ENCODE measurements around the gene AP2B1.
"Not testable (repeated sequence)": the region's sequence is repeated elsewhere in the genome, so short reads cannot be mapped to it uniquely, and the experiment has no call there.

AP2B1 gene

DNA sequence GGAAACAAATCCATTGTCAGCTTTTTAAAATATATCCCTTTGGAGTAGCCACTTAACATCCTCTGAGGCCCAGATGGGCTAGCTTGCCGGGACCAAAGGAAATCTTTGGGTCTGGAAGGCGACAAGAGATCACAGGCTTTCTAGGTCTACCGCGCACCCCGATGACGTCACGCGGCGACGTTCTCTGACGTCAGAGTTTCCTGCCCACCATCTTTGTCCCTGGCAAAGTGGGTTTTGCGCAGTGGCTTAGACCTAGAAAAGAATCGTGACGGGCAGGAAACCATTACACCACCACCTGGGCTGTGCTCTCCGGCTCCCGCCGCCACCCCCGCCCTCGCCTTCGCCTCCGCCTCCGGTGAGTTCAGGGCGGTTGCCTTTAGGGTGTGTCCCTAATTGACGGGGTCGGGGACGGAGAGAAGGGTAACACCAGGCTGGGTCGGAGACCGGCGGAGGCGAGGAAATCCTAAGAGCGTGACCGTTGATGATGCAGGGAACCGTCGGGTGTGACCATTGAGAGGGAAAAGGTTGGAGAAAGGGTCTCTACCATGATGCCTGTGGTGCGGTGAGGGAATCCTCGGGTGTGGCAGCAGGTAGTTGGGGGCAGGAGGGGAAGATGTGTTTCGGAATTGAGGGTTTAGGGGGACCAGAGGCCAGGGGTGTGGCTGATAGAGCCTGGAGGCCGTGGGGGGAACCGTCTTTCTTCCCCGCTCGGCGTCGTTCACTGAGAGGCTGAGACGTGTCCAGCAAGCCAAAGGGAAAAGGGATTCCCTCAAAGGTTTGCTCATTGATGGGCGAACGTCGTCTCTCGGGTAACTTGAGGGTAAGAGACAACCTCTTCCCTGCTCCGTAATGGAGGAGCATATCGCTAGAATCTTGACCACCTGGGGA, at the start of gene AP2B1:
Gene AP2B1 (plus strand): TSS at position 249 of the 888 bp plus-strand sequence. CDS start 6,709 bp downstream, outside the sequence.
- DNase-seq: peak; percentile 93

DNA sequence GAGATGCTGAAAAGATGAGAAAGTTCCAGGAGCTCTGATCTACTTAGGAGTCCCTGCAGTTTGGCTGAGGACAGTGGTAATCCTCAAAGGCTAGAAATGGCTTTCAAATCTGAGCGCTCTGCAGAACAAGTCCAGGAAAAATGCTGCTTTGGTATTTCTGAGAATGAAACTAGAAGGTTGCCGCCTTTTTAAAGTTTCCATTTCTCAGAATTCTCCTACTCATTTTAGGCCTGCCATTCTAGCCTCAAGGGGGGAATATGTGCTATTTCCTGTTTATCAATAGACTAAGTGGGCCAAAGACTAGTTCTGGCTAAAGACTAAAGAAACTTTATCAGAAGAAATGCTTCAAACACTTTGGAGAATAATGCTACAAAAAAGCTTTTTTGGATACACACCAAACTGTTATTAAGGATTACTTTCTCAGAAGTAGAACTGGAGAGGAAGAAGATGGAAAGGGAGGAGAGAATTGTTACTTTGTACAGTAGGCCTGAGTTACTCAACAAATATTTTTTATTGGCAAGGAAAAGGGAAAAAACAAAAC, 49.5 kb upstream of the AP2B1 start, which contains the start of gene SLFN12L:
Gene SLFN12L (minus strand): TSS at position 78 of the 541 bp plus-strand sequence. CDS start 15,314 bp downstream, outside the sequence.
- peak; percentile 20 for DNase-seq

DNA sequence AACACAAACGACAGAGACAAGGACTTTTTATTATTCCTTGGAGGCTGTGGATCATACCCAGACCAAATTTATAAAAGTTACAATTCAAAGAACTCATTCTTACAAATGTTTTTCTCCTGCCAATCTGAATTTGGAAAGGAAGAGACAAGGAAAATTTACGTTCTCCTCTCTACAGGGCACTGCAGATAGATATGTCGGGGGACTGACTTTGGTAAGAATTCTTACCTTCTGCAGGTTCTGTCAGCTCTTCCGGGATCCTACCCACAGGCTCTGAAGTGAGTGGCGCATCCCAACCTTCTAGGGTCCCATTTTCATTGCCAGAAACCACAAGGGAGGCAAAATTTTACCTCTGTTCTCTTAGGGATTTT, 47.5 kb upstream of the AP2B1 start:
- no peak for DNase-seq

DNA sequence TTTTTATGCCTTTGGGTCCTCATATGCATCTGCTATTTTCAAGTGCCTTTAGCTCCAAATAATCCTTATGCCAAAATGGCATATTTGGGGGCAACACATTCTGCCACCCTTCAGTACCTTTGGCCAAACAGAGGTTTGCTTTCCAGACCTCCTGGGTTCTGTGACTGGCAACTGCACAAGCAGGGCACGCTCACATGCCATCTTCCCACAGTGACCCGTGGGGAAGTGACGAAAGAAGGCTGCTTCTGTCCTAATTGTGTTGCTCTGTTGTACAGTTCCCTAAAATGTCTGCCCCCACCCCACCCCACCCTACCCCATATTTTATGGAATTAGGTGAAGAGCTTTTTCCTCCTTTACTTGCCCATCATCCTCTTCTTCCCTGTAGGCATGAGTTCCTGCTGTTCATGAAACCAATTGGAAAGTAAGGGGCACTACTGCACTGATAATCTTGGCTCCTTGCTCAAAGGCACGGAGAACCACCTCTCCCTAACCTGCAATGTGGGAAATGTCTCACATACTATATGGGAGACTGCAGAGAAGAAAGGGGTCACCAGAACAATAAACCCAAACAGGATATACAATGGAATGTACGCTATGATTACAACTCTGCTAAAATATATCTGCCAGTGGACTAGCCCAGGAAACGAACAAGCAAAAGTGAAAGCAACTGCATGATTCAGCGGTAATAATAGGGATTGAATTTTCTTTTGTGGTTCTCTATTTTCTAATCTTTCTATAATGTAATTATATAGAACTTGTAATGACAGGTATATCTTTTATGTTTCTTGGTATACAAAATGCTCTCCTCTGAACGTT, 46.3 kb upstream of the AP2B1 start:
- peak; percentile 28 for DNase-seq

DNA sequence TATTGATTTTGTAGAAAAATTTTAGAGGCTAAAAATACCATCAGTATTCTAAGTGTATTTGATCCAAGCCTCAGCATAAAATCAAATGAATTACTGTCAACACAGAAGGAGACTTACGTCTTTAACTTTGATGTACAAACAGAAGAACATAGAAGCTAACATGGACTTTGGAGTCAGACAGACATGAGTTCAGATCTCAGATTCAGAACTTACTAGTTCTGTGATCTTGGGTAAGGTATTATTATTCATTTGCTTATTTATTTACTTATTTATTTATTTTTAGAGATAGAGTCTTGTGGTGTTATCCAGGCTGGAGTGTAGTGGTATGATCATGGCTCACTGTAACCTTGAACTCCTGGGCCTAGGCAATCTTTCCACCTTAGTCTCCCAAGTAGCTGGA, 45.7 kb upstream of the AP2B1 start:
- no peak for DNase-seq

DNA sequence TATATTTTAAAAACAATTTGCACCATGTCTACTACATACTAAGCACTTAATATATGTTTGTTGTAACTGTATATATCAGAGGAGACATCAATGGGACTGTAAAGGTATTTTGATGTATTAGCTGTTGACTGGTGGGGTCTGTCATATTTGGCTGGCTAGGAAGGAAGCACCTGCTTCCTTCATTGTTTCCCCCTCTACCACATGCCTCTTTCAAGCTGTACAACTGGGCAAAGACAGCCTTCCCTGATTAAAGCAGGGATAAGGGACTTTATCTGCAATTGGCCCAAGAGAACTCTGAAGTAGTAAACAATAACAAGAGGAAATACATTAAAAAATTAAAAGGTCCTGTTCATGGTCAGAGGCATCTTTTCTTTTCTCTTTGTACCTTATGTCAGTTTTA, 44.1 kb upstream of the AP2B1 start:
- no peak for DNase-seq

DNA sequence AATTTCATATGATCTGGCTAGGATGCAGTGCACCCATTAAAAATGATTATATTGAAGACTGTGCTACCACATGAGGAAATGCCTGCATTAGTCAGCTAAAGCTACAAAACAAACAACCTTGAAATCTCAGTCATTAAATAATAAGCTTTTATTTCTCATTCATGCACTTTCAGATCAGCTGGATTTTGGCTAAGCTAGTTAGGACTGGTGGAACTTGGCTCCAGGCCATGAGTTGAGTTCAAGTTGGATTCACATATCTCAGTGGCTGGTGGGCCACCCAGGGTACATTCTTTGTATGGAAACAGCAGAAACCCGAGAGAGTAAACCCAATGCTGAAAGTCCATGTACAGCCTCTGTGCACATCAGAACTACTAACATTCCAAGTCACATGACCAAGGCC, 43.3 kb upstream of the AP2B1 start:
- DNase-seq: no peak

DNA sequence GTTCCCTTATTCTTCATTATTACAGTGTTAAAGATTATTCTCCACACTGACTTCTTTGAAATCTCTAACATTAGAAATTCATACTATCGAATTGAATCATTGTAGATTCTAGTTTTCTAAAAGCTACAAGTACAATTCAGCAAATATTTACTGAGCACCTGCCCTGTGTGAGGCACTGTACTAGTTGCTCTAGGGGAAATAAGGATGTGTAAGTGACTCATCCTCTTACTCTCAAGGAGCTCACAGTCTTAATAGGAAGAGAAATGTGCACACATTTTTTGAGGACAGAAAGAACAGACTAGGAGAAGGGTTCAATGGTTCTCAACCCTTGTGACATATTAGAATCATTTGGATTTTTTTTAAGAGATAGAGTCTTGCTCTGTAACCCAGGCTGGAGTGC, 42.0 kb upstream of the AP2B1 start:
- no peak for DNase-seq

DNA sequence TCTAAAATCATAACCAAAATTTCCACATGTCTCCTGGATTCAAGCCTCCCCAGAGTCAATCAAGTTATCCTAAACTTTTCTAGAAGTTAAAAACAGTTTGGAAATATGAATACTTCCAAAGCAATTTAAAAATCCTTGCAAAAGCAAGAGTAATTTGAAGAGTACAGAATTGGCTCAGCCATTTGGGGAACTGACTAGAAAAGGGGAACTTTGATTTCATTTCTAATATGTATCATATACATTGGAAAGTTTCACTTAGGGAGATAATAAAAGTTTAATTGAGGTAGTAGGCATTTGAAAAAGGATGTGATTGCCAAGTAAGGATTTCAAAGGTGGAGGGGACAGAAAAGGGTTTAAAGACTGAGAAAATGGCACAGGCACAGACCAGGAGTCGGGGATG, 40.6 kb upstream of the AP2B1 start:
- no peak for DNase-seq

DNA sequence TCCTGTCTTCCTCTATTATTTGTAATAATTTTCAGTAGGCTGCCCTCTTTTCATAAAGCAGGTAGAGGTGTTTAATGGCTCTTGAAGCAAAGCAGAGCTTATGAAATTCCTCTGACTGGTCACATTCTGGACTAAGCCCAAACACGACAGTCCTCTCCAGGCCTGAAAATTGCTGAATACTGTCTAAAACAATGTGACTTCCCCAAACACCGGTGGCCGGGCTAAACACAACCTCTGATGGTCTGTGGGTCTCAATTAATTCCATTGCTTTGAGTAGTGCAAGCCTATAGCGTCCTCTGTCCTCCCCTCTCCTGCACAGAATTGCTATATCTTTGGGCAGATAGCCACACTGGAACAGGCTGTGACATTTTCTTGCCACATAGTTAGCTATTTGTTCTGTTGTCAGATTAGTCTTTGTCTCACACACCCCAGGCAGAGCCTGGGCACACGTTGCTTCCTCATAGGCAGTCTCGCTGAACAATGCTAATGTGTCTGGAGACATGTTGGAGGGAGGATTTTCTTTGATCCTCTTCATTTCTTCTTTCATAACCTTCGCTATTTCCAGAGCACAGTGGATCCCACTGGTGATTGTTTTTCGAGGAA, 38.8 kb upstream of the AP2B1 start:
- DNase-seq: peak; percentile 25

DNA sequence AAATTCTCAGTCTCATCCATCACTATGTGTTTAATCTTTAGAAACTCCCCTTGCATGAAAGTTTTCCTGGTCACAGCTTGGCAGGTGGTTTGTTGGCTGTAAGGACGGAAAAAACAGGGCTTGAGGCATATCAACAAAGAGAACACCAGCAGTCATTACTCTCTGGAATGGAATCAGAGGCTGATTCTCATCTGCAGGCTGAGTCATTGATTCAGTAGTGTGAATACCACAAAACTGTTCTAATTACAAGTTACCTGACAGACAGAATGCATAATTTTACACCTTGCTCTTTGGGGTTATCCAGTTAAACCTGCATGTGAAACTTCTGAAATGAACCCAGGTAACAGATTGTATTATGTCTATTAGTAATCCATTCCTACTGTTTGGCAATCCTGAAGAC, 38.1 kb upstream of the AP2B1 start:
- DNase-seq: no peak

DNA sequence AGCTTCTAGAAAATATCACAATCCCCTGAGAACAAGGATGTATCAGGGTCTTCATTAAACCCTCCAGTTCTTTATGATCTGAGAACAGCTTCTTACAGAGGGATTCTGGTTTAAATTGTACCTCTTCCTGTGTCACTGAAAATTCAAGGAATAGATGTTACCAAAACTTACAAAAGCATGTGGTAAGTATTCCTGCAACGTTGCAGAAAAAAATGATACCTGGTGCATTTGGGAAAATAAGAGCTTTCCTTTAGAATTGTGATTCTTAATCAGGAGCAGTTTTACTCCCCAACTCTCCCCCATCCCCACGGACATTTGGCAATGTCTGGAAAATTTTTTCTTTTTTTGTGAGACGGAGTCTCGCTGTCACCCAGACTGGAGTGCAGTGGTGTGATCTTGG, 33.8 kb upstream of the AP2B1 start:
- no peak for DNase-seq

DNA sequence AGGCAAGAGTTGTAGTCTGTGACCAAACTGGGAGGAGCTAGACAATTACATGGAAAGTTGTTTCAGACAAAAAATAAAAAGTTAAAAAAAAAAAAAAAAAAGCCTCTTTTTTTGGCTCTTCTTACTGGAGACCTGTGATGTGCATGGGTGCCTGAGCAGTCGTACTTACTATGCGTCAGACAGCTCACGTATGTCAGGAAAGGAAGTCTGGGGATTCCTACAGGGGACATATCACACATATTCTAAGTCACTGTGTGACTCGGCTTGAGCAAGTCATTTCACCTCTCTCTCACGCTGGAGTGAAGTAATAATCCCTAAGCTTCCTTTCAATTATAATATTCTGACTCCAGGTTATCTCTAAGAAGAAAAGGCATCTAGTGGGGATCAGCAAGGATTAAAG, 32.5 kb upstream of the AP2B1 start:
- no peak for DNase-seq

DNA sequence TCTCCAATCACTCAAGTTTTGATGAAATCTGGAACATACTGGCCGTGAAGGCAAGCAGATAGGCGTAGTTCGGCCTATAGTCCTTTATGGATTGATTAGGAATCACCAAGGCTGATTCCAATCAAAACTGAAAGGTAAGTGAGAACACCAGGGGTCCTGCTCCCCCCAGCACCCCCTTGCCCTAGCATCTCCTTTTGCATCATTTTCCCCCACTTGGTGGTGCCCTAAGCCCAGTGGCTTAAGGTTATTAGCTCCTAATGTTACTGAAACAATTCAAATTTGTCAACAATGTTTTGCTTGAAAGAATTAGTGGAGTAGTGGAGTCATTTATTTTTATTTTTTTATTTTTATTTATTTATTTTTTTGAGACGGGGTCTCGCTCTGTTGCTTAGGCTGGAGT, 31.4 kb upstream of the AP2B1 start:
- peak; percentile 16 for DNase-seq

DNA sequence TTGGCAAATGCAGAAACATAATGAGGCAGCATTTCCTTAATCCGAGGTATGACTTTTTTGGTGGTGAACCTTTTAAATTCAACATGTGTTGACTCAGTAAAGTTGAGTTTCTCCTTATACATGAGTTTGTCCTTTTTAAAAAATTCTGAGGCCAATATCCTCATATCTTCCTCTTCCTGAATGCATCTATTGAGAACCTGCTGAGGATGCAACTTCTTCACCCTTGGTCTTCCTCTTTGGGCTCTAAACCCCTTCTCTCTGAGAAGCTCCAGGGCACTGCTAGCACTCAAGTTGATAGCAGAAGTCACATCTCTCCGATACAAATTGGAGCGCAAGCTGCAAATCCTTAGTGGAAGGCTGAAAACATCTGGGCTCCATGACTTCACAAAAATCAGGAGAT, 29.8 kb upstream of the AP2B1 start:
- DNase-seq: no peak

DNA sequence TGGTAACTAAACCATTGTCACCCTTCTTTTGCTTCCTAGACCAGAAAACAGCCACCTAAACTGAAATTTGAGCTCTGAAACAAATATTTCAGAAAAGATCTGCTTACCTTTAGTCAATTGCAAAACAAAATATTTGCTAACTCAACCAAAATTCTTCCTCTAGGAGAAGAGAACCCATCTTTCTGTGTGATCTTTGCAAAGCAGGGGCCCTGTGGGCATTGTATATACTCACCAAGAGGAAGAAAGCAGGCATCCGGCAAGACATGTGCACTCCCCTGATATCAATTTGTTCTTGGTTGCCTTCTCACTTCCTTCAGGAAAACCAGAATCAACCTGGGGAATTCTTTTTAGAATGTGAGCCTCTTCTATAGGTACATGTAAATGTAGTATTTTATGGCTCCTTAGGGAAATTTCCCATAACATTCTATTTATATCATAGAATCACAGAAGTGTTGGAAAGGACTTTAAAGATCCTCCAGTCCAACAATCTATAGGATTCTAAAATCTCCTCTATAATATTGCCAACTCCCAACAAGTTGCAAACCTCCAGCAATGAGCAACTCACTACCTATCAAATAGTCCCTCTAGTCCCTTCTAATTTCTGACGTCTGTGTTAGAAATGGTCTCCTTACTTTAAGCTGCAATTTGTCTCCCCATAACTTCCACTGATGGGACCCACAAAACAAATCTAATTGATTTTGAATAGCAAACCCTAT, 27.5 kb upstream of the AP2B1 start:
- DNase-seq: no peak

DNA sequence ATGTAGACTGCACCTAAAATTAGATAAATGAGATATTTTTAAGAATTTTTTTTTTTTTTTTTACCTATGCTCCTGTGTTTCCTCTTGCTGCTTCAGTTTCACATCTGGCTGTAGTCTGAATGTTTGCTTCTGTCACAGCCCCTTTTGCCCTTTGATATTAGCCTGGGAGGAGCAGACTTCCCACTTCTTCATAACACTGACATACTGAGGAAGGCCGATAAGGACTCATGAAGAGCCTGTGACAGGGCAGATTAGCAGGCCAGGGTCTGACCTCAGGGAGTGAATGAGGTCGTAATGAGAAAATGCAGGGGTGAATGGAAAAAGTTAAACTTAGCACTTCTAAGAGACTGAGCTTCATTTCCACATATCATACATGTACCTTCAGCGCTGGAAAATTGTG, 26.4 kb upstream of the AP2B1 start, which contains the start of gene SLFN14:
Gene SLFN14 (minus strand): TSS at position 117 of the 400 bp plus-strand sequence. CDS start 2,757 bp downstream, outside the sequence.
- no peak for DNase-seq

DNA sequence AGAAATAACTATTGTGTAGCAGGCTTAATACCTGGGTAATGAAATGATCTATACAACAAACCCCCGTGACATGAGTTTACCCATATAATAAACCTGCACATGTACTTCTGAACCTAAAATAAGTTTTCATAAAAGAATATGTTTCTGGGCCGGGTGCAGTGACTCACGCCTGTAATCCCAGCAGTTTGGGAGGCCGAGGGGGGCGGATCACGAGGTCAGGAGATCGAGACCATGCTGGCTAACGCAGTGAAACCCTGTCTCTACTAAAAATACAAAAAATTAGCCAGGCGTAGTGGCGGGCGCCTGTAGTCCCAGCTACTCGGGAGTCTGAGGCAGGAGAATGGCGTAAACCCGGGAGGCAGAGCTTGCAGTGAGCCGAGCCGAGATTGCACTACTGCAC, 23.9 kb upstream of the AP2B1 start:
- DNase-seq: not testable (repeated sequence)

DNA sequence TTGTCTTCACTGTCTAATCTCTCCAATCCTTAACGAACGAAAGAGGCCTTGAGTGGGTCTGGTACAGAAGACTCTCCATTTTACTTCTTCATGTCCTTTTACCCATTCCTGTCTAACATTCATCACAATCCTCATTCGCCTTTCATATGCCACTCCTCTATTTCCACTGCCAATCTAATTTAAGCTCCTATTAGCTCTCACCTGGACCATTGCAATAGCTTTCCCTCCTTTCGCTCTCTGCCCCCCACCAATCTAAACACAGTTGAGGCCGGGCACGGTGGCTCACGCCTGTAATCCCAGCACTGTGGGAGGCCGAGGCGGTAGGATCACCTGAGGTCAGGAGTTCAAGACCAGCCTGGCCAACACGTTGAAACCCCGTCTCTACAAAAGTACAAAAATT, 20.2 kb upstream of the AP2B1 start:
- DNase-seq: no peak

DNA sequence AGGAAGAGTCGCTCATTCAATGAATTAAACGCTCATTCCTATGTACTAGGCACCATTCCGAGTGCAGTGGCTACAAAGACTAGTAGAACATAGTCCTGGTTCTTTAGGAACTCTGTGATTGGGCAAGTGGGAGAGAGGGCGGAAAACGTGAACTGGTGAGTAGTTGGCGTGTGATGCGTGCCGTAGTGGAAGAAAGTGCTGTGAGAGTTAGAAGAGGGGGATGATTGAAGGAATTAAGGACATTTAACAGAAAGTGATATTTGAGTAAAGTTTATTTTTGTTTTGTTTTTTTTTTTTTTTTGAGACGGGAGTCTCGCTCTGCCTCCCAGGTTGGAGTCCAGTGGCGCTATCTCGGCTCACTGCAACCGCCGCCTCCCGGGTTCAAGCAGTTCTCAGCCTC, 18.6 kb upstream of the AP2B1 start:
- DNase-seq: peak; percentile 14

DNA sequence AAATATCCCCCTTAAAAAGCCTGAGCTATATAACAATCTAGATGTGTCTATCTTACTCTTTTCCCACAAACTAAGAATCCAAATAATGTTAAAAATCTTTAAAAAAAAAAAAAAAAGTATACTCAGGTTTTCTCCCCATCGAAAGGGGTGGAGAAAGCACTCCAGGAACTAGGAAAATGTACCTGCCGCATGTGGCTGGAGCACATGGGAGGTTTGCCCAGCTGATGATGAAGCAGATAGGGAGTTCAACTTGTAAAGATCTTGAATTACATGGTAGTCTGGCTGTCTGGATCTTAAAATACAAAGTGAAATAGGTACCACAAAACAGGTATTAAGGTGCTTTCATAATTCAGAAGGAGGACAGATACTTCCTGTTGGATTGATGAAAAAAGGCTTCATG, 17.7 kb upstream of the AP2B1 start:
- DNase-seq: no peak

DNA sequence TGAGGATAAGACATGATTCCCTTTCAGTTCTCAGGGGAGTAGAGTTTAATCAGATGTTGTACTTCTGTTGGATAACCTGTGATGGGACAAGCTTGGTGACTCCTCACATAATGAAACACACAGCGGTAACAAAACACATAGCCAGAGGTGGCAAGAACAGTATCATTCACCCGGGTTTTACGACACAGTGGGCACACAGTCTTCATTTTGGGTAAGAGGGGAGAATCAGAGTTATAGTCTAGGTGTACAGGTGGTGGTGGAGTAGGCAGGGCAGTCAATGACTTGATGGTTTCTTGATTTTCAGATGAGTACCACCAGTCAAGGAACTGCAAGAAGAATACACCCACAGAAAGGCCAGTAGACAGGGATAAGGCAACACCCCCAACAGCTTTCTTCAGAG, 11.4 kb upstream of the AP2B1 start:
- DNase-seq: no peak

DNA sequence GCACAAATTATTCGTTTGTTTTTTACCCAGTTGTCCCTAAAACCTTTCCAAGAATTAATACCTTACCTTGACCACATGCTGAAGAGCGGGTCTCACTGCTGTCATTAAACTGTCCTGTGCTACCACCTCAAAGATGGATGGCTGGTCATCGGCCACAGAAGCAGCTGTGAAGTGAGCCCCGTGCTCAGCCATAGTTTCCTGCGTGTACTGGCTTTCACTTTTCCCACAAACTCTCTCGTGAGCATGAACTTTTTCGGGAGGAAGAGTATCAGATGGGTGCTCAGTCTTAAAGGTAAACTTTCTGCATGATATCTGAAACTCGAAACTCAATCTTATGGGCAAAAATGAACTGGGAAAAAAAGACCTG, 9.3 kb upstream of the AP2B1 start:
- DNase-seq: peak; percentile 14
